K562 (cell line): ENCODE measurements around the gene SMAP2. TPM values are rescaled to one million over a fixed set of nuclear protein-coding genes. Genes with fewer than 3 reads are reported as not detected.
A peak's percentile ranks its signal among the peaks of the same experiment; 100 is the strongest.

Experiments
- AFF4 ChIP-seq: sonication (generic); formaldehyde crosslinking; IDR thresholded peaks from 2 replicates; pipeline ENCODE4 v1.8.0; 2023; ENCODE audit warnings: mild to moderate bottlenecking, missing genetic modification reagents
- E2F4 ChIP-seq: sonication (generic); formaldehyde crosslinking; IDR thresholded peaks from 2 replicates; pipeline ENCODE4 v1.8.0; 2022; ENCODE audit warnings: mild to moderate bottlenecking, low read depth, missing genetic modification reagents
- ELK3 ChIP-seq: fragments of 450-650 bp; formaldehyde crosslinking; IDR thresholded peaks from 2 replicates; pipeline ENCODE4 v1.4.0; 2020; ENCODE audit warnings: mild to moderate bottlenecking
- EP300 ChIP-seq: IDR thresholded peaks from 2 replicates; pipeline ENCODE4 v1.6.1; 2012; ENCODE audit warnings: low read length, improper control_type of control experiment
- MBD2 ChIP-seq: sonication (generic); IDR thresholded peaks from 2 replicates; pipeline ENCODE4 v1.6.1; 2016; ENCODE audit warnings: low read depth, borderline replicate concordance
- MCM5 ChIP-seq: fragments of 450-650 bp; IDR thresholded peaks from 2 replicates; pipeline ENCODE4 v1.6.1; 2016; ENCODE audit warnings: low read depth
- RCOR1 ChIP-seq, 2 experiments: IDR thresholded peaks; 2 replicates each; pipeline ENCODE4 v1.6.1; 2012; ENCODE audit warnings: low read depth in 2 of 2, low read length in 2 of 2, borderline replicate concordance in 1 of 2, improper control_type of control experiment in 1 of 2
- SFPQ ChIP-seq: fragments of 200-400 bp; formaldehyde crosslinking; IDR thresholded peaks from 2 replicates; pipeline ENCODE4 v1.6.1; 2017; ENCODE audit warnings: mild to moderate bottlenecking, low read depth, low read length, moderate library complexity
- SMAD2 ChIP-seq: fragments of 150-350 bp; IDR thresholded peaks from 2 replicates; pipeline ENCODE4 v1.6.1; 2014; ENCODE audit warnings: low read depth, mild to moderate bottlenecking, low read length
- SMC3 ChIP-seq: conservative IDR thresholded peaks from 2 replicates; pipeline ENCODE4 v1.6.1; 2011; ENCODE audit warnings: low read depth, low read length, improper control_type of control experiment; ENCODE audit not compliant: insufficient read depth
- SRSF9 ChIP-seq: fragments of 200-400 bp; formaldehyde crosslinking; IDR thresholded peaks from 2 replicates; pipeline ENCODE4 v1.6.1; 2017; ENCODE audit warnings: low read depth, low read length, borderline replicate concordance
- YBX1 ChIP-seq: fragments of 450-650 bp; IDR thresholded peaks from 2 replicates; pipeline ENCODE4 v1.7.1; 2016; ENCODE audit warnings: mild to moderate bottlenecking
- ZBTB34 ChIP-seq: fragments of 250-450 bp; sonication (Bioruptor Pico); IDR thresholded peaks from 2 replicates; pipeline ENCODE4 v1.8.0; 2021; ENCODE audit warnings: mild to moderate bottlenecking, moderate library complexity
- ZNF165 ChIP-seq: fragments of 250-450 bp; sonication (Bioruptor Pico); IDR thresholded peaks from 2 replicates; pipeline ENCODE4 v1.4.0; 2020; ENCODE audit warnings: borderline replicate concordance
- ZNF668 ChIP-seq: fragments of 250-450 bp; sonication (Bioruptor Pico); IDR thresholded peaks from 2 replicates; pipeline ENCODE4 v1.8.0; 2022; ENCODE audit warnings: mild to moderate bottlenecking, inconsistent platforms
- ZNF696 ChIP-seq: fragments of 250-450 bp; sonication (Bioruptor Pico); conservative IDR thresholded peaks from 2 replicates; pipeline ENCODE4 v1.4.0; 2020; ENCODE audit warnings: mild to moderate bottlenecking, moderate library complexity
- ZNF780A ChIP-seq: fragments of 250-450 bp; sonication (Bioruptor Pico); IDR thresholded peaks from 2 replicates; pipeline ENCODE4 v1.5.0; 2021; ENCODE audit warnings: mild to moderate bottlenecking
- polyA plus RNA-seq, 8 experiments: library from polyadenylated mRNA; depleted of rRNA in 4 of 8; stranded (reverse) in 5 of 8; unstranded in 3 of 8; fragments of >200 nt; fragmentation: Nextera tagmentation in 2 of 8; fragmentation: Illumina TruSeq in 1 of 8; extraction: Ambion mirVana in 2 of 8; extraction: Trizol in 1 of 8; gene quantifications; 2 replicates each; pipeline versions ENCODE4 v1.2.1 to v1.2.3, GENCODE V29; 2011 to 2014; ENCODE audit warnings: inconsistent platforms in 1 of 8, missing spikeins in 1 of 8
- total RNA-seq, 7 experiments: library from RNA; depleted of rRNA in 6 of 7; stranded (reverse); fragments of >200 nt in 6 of 7; fragmentation: Illumina TruSeq in 2 of 7; extraction: Trizol in 2 of 7; gene quantifications; 2 replicates each; pipeline versions ENCODE4 v1.2.1 to v1.2.3, GENCODE V29; 2011 to 2021; ENCODE audit warnings: low replicate concordance in 1 of 7

The SMAP2 gene
- total and polyA plus RNA-seq, 9 of the 15 experiments (the other 6 are each of a cell fraction or from before 2014, with no cell fraction given): 38.7 to 212 (median 94.1) TPM

GRCh38 chr1:40383488-40384412 lies 10.2 kb downstream of the SMAP2 start (continued):
- TF ChIP-seq E2F4 (no peak), EP300 (peak; percentile 93), ZNF780A (CRISPR knock-in tag) (no peak), ZNF696 (CRISPR knock-in tag) (no peak), MCM5 (no peak), ZBTB34 (no peak), RCOR1 (IDR thresholded peaks at IDR 0.05; ENCODE audit: borderline replicate concordance in 1 of 2, low read depth in 2 of 2, low read length in 2 of 2) (0 out of 4 replicates have a peak, but pooled peaks of 1 of the 2 experiments have one; percentile 15), ELK3 (CRISPR knock-in tag) (no peak), MBD2 (no peak; the same call in 1 of the 2 replicates), AFF4 (CRISPR knock-in tag) (peak; percentile 77), YBX1 (no peak), ZNF165 (CRISPR knock-in tag) (no peak), ZNF668 (CRISPR knock-in tag) (no peak), SMAD2 (no peak), SMC3 (no peak), SFPQ (no peak), SRSF9 (no peak)
